H9 (cell line): ENCODE data around the gene OSTF1. TPM values are rescaled to one million over a fixed set of nuclear protein-coding genes. Genes with fewer than 3 reads are reported as not detected.

Experiments used
- DNase-seq: peaks from one replicate; pipeline ENCODE4 v3.0.0-alpha.2; 2017
- H2AFZ ChIP-seq: one replicate; pipeline ENCODE4 v1.6.1; 2013; ENCODE audit warnings: mild to moderate bottlenecking, low read length, control low read depth, moderate library complexity
- H2AK5ac ChIP-seq: 2 replicates; pipeline ENCODE4 v1.6.1; 2013; ENCODE audit warnings: low read length, control low read depth, mixed read lengths; ENCODE audit not compliant: insufficient read length
- H2BK120ac ChIP-seq: one replicate; pipeline ENCODE4 v1.6.1; 2013; ENCODE audit warnings: low read depth, mild to moderate bottlenecking, low read length, control low read depth, inconsistent platforms; ENCODE audit not compliant: poor library complexity, severe bottlenecking
- H2BK12ac ChIP-seq: 2 replicates; pipeline ENCODE4 v1.6.1; 2013; ENCODE audit warnings: low read length, control low read depth, mixed read lengths, low read depth; ENCODE audit not compliant: insufficient read length
- H2BK15ac ChIP-seq: 2 replicates; pipeline ENCODE4 v1.6.1; 2013; ENCODE audit warnings: low read depth, low read length, control low read depth
- H2BK20ac ChIP-seq: one replicate; pipeline ENCODE4 v1.6.1; 2013; ENCODE audit warnings: low read depth, mild to moderate bottlenecking, low read length, control low read depth, inconsistent platforms; ENCODE audit not compliant: poor library complexity, severe bottlenecking
- H2BK5ac ChIP-seq: 2 replicates; pipeline ENCODE4 v1.6.1; 2013; ENCODE audit warnings: low read length, control low read depth, mixed read lengths; ENCODE audit not compliant: insufficient read length
- H3K14ac ChIP-seq: 2 replicates; pipeline ENCODE4 v1.6.1; 2013; ENCODE audit warnings: low read length, control low read depth; ENCODE audit not compliant: insufficient read depth
- H3K18ac ChIP-seq: 2 replicates; pipeline ENCODE4 v1.6.1; 2013; ENCODE audit warnings: low read depth, mild to moderate bottlenecking, mixed read lengths, low read length, control low read depth; ENCODE audit not compliant: insufficient read length
- H3K23ac ChIP-seq: 2 replicates; pipeline ENCODE4 v1.6.1; 2013; ENCODE audit warnings: low read length, control low read depth, mixed read lengths, low read depth; ENCODE audit not compliant: insufficient read length
- H3K23me2 ChIP-seq: 2 replicates; pipeline ENCODE4 v1.6.1; 2013; ENCODE audit warnings: low read depth, mild to moderate bottlenecking, mixed read lengths, low read length, control low read depth; ENCODE audit not compliant: insufficient read length, poor library complexity, severe bottlenecking
- H3K27ac ChIP-seq: 2 replicates; pipeline ENCODE4 v1.5.1; 2013; ENCODE audit warnings: low read length, control low read depth, mixed read lengths, low read depth; ENCODE audit not compliant: insufficient read length
- H3K27me3 ChIP-seq: 2 replicates; pipeline ENCODE4 v1.6.1; 2013; ENCODE audit warnings: low read length, control low read depth, inconsistent platforms; ENCODE audit not compliant: insufficient read depth
- H3K4ac ChIP-seq: 2 replicates; pipeline ENCODE4 v1.6.1; 2013; ENCODE audit warnings: low read depth, mild to moderate bottlenecking, control low read depth, inconsistent platforms, low read length, moderate library complexity
- H3K4me1 ChIP-seq: 2 replicates; pipeline ENCODE4 v1.6.1; 2013; ENCODE audit warnings: low read length, control low read depth, inconsistent platforms; ENCODE audit not compliant: insufficient read depth
- H3K4me2 ChIP-seq: 2 replicates; pipeline ENCODE4 v1.6.1; 2013; ENCODE audit warnings: low read length, control low read depth, mixed read lengths; ENCODE audit not compliant: insufficient read length, insufficient read depth
- H3K56ac ChIP-seq: 2 replicates; pipeline ENCODE4 v1.6.1; 2013; ENCODE audit warnings: low read depth, mild to moderate bottlenecking, mixed read lengths, low read length, control low read depth; ENCODE audit not compliant: insufficient read length
- H3K79me1 ChIP-seq: 2 replicates; pipeline ENCODE4 v1.6.1; 2013; ENCODE audit warnings: low read depth, mild to moderate bottlenecking, moderate library complexity, low read length, control low read depth, inconsistent platforms; ENCODE audit not compliant: insufficient read depth, poor library complexity, severe bottlenecking
- H3K79me2 ChIP-seq: 2 replicates; pipeline ENCODE4 v1.6.1; 2013; ENCODE audit warnings: low read length, control low read depth, inconsistent platforms; ENCODE audit not compliant: insufficient read depth
- H3K9ac ChIP-seq: 2 replicates; pipeline ENCODE4 v1.6.1; 2013; ENCODE audit warnings: low read length, control low read depth, mixed read lengths; ENCODE audit not compliant: insufficient read length; ENCODE audit errors: extremely low read depth
- H3K9me3 ChIP-seq: one replicate; pipeline ENCODE4 v1.6.1; 2013; ENCODE audit warnings: low read depth, low read length, inconsistent platforms; ENCODE audit not compliant: control insufficient read depth
- H3T11ph ChIP-seq: one replicate; pipeline ENCODE4 v1.6.1; 2013; ENCODE audit warnings: mild to moderate bottlenecking, low read length, control low read depth, inconsistent platforms
- H4K20me1 ChIP-seq: one replicate; pipeline ENCODE4 v1.6.1; 2013; ENCODE audit not compliant: control insufficient read depth, insufficient read length, insufficient read depth
- H4K5ac ChIP-seq: 2 replicates; pipeline ENCODE4 v1.6.1; 2013; ENCODE audit warnings: low read depth, mild to moderate bottlenecking, mixed read lengths, low read length, control low read depth; ENCODE audit not compliant: insufficient read length
- H4K8ac ChIP-seq: replicated peaks from 2 replicates; pipeline ENCODE4 v1.6.1; 2013; ENCODE audit warnings: low read length, control low read depth, mixed read lengths, low read depth; ENCODE audit not compliant: insufficient read length
- H4K91ac ChIP-seq: 2 replicates; pipeline ENCODE4 v1.6.1; 2013; ENCODE audit warnings: low read depth, mild to moderate bottlenecking, moderate library complexity, mixed read lengths, low read length, control low read depth; ENCODE audit not compliant: insufficient read length
- H3K27ac Mint-ChIP-seq, 3 experiments: 2 replicates in 2 of 3; 3 replicates in 1 of 3; pipeline ENCODE4 v1.8.0; 2020 to 2021; ENCODE audit warnings: mixed read lengths in 3 of 3, mild to moderate bottlenecking in 1 of 3, moderate library complexity in 1 of 3
- H3K27me3 Mint-ChIP-seq: 2 replicates; pipeline ENCODE4 v1.8.0; 2021; ENCODE audit warnings: low read depth, mild to moderate bottlenecking, moderate library complexity, mixed read lengths
- H3K36me3 Mint-ChIP-seq, 3 experiments: 2 replicates in 2 of 3; 3 replicates in 1 of 3; pipeline ENCODE4 v1.8.0; 2020 to 2021; ENCODE audit warnings: low read depth in 3 of 3, mixed read lengths in 3 of 3; ENCODE audit not compliant: insufficient read depth in 1 of 3
- H3K4me1 Mint-ChIP-seq, 2 experiments: 2 replicates each; pipeline ENCODE4 v1.8.0; 2020; ENCODE audit warnings: mixed read lengths in 2 of 2
- H3K4me3 Mint-ChIP-seq, 2 experiments: 2 replicates in 1 of 2; 3 replicates in 1 of 2; pipeline ENCODE4 v1.8.0; 2020 to 2021; ENCODE audit warnings: mild to moderate bottlenecking in 2 of 2, mixed read lengths in 2 of 2, moderate library complexity in 1 of 2
- H3K9me3 Mint-ChIP-seq, 2 experiments: 2 replicates in 1 of 2; 3 replicates in 1 of 2; pipeline ENCODE4 v1.8.0; 2020; ENCODE audit warnings: mild to moderate bottlenecking in 2 of 2, mixed read lengths in 2 of 2, moderate library complexity in 1 of 2
- CTCF ChIP-seq: fragments of 200-600 bp; sonication (generic); conservative IDR thresholded peaks from 3 replicates; pipeline ENCODE4 v1.8.0; 2021; ENCODE audit warnings: antibody characterized with exemption, mild to moderate bottlenecking
- WGBS: extraction: QIAGEN DNeasy Blood & Tissue Kit; methylation state at CpG from one replicate; pipeline ENCODE4 v1.1.7; 2013; ENCODE audit warnings: missing lambda C conversion rate, low lambda C conversion rate, mixed read lengths; ENCODE audit not compliant: insufficient read length; ENCODE audit errors: extremely low coverage; 5-methylcytosine and 5-hydroxymethylcytosine counted together
- total RNA-seq: library from RNA; stranded (reverse); gene quantifications from 2 replicates; pipeline ENCODE4 v1.2.1, GENCODE V29; 2021

Gene OSTF1
- total RNA-seq, 1 experiment from 2014 or later, result 16.1 TPM

GRCh38 chr9:75120686-75121085 is 32.4 kb downstream of the OSTF1 start:
- no peaks in the 10 kb centered on the region for H3K27me3 Mint-ChIP-seq

More at GRCh38 chr9:75120686-75121085, 32.4 kb downstream of the OSTF1 start:
- Mint-ChIP-seq H3K27ac (no peak overlapping the region), H3K36me3 (peaks cover 7 to 14% (median 8%) of the 10 kb centered on the region in 3 experiments; a peak in 6 of 7 replicates), H3K9me3 (no peaks in the 10 kb centered on the region), H3K4me1 (peaks cover 11% of the 10 kb centered on the region in 2 experiments), H3K4me3 (no peak overlapping the region)
- WGBS, result no CpG with 5 or more reads among the region's 4 CpGs
- H2BK20ac ChIP-seq, result no peak overlapping the region
- no peak overlapping the region for H3K4ac ChIP-seq
- no peaks in the 10 kb centered on the region for H3K79me1 ChIP-seq
- H3T11ph ChIP-seq, result no peak overlapping the region
- no peak for DNase-seq
- no peak overlapping the region for H2BK5ac ChIP-seq
- H3K27me3 ChIP-seq, result no peaks in the 10 kb centered on the region
- H4K91ac ChIP-seq, result no peak overlapping the region
- no peak overlapping the region for H2BK120ac ChIP-seq
- H4K20me1 ChIP-seq, result no peaks in the 10 kb centered on the region
- no peak overlapping the region for H2AK5ac ChIP-seq
- no peak for TF ChIP-seq CTCF
- H3K23ac ChIP-seq, result no peak overlapping the region
- no peak overlapping the region for H2BK12ac ChIP-seq
- no peak overlapping the region for H2AFZ ChIP-seq
- H3K4me2 ChIP-seq, result no peak overlapping the region
- H3K79me2 ChIP-seq, result no peaks in the 10 kb centered on the region; the same call in 1 of the 2 replicates
- no peak overlapping the region for H4K5ac ChIP-seq
- no peak overlapping the region for H3K18ac ChIP-seq
- no peak overlapping the region for H3K14ac ChIP-seq
- H3K56ac ChIP-seq, result no peak overlapping the region
- no peak overlapping the region for H2BK15ac ChIP-seq
- H3K9ac ChIP-seq, result no peak overlapping the region
- no peaks in the 10 kb centered on the region for H3K9me3 ChIP-seq
- H3K4me1 ChIP-seq, result peaks cover 9% of the 10 kb centered on the region; the same call in 1 of the 2 replicates
- no peak overlapping the region for H3K27ac ChIP-seq
- no peak overlapping the region for H4K8ac ChIP-seq
- H3K23me2 ChIP-seq, result no peaks in the 10 kb centered on the region
